CD4-positive, alpha-beta T cell treated with Interleukin-2 at 100 ng/mL for 4 hours (primary cell): Measurements from ENCODE around the gene CCDC61.

Experiments
- DNase-seq: peaks from one replicate; pipeline ENCODE4 v3.0.0-alpha.2; 2020; ENCODE audit warnings: low spot score

Gene CCDC61

DNA sequence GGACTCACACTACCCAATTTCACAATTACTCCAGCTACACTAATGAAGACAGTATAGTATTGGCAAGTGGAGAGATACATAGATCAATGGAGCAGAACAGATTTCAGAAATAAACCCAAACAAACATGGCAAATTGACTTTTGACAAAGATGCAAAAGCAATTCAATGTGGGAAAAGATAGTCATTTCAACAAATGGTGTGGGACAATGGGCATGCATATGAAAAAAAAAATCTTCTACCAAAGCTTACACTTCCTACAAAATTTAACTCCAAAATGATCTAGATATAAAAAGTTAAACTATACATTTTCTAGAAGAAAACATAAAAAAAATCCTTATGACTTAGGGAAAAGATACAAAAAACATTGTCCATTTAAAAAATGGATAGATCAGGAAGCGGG, 48.3 kb downstream of the CCDC61 start:
- no peak for DNase-seq

GRCh38 chr19:46049597-46049996, 54.3 kb downstream of the CCDC61 start:
- no peak for DNase-seq

GRCh38 chr19:46052896-46053295, 57.6 kb downstream of the CCDC61 start:
- no peak for DNase-seq

DNA sequence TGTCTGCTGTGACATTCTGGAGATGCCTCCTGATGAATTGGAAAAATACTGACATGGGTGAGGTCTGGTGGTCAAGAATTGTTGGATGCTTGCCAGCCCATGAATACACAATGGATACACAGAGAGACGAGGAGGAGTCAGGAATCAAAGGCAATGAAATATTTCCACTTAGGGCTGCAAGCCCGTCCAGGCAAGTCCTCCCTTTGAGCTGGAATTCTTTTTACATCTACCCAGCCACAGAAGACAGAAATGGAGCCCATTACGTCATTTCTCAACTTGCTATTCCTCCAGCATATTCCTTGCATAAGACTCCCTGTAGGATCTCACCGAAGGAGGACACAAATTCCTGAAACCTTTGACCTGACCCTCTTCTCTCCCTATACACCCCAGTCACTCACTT, 61.3 kb downstream of the CCDC61 start:
- no peak for DNase-seq

DNA sequence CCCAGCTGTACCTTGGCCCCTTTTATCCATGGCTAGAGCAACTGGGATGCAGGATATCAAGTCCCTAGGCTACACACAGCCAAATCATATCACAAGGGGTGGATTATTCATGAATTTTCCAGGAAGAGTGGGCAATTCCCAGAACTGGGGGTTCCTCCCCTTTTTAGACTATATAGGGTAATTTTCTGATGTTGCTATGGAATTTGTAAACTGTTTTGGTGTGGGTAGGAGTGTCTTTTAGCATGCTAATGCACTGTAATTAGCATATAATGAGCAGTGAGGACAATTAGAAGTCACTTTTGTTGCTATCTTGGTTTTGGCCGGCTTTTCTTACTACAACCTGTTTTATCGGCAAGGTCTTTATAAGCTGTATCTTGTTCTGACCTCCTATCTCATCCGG, 63.5 kb downstream of the CCDC61 start:
- no peak for DNase-seq

- DNase-seq = no peak
Measured at GRCh38 chr19:46060012-46060411, 64.7 kb downstream of the CCDC61 start.

DNA sequence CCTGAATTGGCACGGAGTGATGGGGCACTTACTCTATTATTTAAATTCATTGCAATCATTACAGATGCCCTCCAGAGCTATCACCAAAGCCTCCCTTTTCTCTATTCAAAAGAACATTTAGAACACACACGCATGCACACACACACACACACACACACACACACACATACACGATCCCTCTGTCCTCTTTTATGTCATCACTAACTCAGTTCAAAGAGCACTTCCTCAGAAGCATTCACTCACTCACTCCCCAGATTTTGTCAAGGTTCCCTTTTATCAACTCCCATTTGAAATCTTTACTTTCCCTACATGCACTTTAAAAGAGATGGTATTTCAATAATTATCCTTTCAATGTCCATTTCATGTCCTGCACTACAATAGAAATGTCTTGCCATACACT, 67.9 kb downstream of the CCDC61 start:
- no peak for DNase-seq

GRCh38 chr19:46065486-46066071, 70.3 kb downstream of the CCDC61 start:
- DNase-seq = no peak

DNA sequence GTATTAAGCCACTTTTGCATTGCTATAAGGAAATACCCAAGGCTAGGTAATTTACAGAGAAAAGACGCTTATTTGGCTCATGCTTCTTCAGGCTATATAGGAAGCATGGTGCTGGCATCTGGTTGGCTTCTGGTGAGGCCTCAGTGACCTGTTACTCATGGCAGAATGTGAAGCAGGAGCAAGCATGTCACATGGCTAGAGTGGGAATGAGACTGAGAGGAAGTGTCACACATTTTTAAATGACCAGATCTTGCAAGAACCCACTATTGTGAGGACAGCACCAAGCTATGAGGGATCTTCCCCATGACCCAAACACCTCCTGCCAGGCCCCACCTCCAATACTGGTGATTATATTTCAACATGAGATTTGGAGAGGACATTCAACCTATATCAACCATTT, 71.2 kb downstream of the CCDC61 start:
- no peak for DNase-seq

DNA sequence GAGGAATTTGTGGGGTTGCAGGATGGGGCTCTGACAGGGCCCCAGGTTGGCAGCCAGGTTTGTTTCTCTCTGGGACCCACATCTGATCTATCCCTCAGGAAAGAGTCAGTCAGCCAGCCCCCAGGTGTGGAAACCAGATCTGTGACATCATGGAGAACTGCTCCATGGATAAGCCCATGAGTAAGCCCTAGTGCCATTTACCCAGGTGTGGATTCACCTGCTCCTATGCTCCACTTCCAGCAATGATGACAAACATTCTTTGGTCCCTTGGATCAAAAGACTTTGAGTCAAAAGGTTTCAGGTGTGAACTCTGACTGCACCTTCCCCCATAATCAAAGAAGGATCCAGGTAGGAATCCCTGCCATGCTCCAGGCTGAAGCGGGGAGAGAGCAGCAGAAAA, 72.4 kb downstream of the CCDC61 start:
- no peak for DNase-seq
